Coronary artery (tissue), 2 donors: ENCODE measurements around the gene CFAP65.
A peak's percentile ranks its signal among the peaks of the same experiment; 100 is the strongest.

Experiments used
- DNase-seq: peaks from one replicate; pipeline ENCODE4 v3.0.0-alpha.2; 2017; ENCODE audit warnings: low spot score
- H3K27ac ChIP-seq, 2 donors: fragments of 200-600 bp; sonication (generic); one replicate each; pipeline ENCODE4 v1.5.1; 2016 to 2019
- H3K4me3 ChIP-seq: fragments of 200-600 bp; sonication (generic); 2 replicates; pipeline ENCODE4 v1.5.1; 2016; ENCODE audit warnings: mild to moderate bottlenecking, moderate library complexity
- TF ChIP-seq, protein P1 (sequence below): fragments of 200-600 bp; sonication (generic); IDR thresholded peaks from one replicate; pipeline ENCODE4 v1.5.1; 2019; ENCODE audit warnings: antibody characterized with exemption

Gene CFAP65

DNA sequence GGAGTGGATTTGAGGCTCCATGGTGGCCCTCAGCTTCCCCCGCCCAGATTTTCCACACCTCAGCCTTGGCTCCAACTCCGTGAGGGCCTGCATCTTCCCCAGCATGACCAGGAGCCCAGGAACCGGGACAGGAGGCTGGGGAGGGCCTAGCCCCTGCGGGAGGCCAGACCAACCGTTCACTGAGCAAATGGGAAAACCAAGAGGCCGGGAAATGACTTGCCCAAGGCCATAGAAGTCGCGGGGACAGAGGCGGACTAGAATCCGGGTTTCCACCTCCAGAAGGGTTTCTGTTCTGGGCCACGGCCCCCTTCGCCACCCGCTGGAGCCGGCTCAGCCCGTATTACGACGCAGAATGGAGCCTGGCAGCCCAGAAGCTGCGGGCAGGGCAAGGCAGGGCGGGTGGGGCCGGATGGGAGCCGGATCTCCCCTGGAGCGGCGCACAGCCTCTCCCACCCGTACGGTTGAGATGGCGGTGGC lies 40.2 kb downstream of the CFAP65 start:
- no peak for DNase-seq
- Histone ChIP-seq H3K27ac (no peak overlapping the region), H3K4me3 (peak overlapping the region; percentile 57)
- TF ChIP-seq, protein P1, sequence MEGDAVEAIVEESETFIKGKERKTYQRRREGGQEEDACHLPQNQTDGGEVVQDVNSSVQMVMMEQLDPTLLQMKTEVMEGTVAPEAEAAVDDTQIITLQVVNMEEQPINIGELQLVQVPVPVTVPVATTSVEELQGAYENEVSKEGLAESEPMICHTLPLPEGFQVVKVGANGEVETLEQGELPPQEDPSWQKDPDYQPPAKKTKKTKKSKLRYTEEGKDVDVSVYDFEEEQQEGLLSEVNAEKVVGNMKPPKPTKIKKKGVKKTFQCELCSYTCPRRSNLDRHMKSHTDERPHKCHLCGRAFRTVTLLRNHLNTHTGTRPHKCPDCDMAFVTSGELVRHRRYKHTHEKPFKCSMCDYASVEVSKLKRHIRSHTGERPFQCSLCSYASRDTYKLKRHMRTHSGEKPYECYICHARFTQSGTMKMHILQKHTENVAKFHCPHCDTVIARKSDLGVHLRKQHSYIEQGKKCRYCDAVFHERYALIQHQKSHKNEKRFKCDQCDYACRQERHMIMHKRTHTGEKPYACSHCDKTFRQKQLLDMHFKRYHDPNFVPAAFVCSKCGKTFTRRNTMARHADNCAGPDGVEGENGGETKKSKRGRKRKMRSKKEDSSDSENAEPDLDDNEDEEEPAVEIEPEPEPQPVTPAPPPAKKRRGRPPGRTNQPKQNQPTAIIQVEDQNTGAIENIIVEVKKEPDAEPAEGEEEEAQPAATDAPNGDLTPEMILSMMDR, result no peak

DNA sequence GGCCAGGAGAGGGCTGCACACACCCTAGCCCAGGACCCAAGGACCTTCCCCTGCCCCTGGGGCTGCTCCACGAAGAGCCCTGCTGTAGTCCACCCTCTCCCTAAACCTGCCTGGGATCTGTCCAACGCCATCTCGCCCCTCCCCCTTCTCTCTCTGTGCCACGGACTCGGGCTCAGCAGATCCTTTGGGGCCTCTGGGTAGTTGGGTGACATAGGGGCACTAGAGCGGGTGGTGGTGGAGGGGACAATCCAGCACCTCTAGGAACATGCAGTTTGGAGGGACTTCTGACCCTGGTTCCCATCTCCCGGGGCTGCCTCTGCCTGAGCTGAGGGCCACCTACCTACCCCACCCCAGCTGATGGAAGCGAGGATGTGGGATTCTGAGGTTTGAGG lies 40.8 kb downstream of the CFAP65 start:
- Histone ChIP-seq H3K27ac (no peak overlapping the region), H3K4me3 (no peak overlapping the region)
- no peak for DNase-seq
- TF ChIP-seq, protein P1, result no peak

DNA sequence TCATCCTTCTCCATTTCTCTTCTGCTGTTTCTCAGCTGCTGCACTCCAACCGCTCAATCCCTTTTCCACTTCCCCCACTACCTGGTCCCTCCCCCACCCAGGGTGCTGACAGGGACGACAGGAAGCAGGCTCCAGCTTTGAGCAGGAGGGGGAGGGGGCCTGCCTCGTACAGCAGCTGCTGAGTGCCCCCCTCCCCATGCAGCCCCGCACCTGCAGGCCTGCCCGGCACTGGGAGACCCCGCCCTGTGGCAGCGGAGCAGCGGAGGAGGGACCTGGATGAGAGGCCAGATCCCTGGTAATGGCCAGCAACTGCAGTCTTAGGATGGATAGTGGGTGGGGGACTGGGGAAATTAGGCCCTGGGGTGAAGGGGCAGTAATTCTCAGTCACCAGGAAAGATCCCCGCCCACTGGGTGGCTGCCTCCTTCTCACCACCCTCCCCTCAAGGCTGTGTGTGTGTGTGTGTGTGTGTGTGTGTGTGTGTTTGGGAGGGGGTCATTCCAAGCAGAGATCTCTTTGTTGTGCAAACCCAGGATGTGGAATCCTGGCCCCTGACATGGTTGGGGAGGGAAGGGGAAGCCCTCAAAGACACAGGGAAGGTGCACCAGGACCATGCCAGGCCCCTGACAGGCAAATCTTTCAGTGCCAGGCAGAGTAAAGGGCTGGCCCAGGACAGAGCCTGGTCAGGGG lies 41.3 kb downstream of the CFAP65 start:
- TF ChIP-seq, protein P1, result no peak
- no peak for DNase-seq
- Histone ChIP-seq H3K4me3 (no peak overlapping the region), H3K27ac (no peak overlapping the region)

DNA sequence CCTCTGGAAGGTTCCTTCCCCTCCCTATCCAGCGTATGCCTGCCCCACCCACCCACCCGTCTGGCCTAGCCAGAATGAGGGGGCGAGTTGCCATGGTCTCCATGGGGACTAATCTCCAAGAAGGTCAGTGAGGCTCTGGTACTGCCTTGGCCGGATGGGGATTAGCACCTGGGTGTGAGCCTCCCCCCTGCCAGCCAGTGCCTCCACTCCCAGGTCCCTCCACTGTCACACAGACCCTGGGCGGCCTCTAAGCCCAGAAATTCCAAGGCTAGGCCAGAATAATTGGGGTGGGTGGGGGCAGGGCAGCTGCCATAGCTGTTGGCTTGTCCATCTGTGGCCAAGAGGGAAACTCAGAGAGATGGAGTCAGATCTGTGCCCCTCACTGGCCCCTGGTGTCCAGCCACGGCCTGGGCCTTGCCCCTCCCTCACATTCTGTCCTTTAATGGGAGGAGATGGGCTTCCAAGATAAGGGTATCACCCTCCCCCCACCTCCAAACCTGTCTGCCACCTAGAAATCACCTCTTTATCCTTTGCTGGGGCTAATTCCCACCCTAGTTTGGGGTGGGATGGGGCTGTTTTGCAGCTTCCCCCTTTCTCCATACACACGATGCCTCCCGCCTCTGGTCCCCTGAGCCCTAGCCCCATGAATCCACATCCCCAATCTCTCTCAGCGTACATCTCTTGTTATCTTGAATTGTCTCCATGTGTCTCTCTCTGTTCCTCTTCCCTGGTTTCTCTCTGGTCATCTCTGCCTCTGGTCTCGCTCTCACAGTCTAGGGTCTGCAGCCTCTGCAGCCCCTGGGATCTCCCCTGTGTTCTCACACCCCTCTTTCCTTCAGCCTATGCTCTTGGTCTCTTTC lies 42.1 kb downstream of the CFAP65 start:
- no peak for DNase-seq
- Histone ChIP-seq H3K4me3 (no peak overlapping the region), H3K27ac (no peak overlapping the region)
- TF ChIP-seq, protein P1, result no peak

DNA sequence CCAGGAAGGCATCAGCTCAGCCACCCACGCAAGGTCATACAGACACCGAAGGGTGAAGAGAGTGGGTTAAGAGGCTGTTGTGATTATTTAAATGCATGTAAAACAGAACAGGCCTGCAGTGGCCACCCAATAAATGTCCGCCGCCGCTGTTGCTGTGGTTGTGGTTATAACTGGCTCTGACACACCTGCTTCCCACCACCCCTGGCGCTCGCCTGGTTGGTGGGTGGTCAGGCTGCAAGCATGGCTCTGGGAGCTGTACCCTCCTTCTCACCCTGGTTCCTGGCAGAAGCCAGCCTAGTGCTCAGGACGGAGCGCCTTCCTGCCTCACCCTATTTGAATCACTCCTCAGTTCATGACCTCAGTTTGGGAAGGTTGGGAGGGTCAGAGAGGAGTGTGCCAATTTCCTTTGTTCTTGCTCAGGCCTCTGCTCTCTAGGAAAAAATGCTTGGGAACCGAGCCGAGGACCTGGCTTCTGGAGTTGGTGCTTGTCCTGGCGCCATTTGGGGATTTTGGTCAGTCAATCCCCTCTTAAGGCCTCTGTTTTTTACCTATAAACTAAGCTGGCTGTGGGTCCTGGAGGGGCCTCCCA lies 42.8 kb downstream of the CFAP65 start:
- Histone ChIP-seq H3K27ac (no peak overlapping the region), H3K4me3 (no peak overlapping the region)
- DNase-seq, result no peak
- TF ChIP-seq, protein P1, result no peak

DNA sequence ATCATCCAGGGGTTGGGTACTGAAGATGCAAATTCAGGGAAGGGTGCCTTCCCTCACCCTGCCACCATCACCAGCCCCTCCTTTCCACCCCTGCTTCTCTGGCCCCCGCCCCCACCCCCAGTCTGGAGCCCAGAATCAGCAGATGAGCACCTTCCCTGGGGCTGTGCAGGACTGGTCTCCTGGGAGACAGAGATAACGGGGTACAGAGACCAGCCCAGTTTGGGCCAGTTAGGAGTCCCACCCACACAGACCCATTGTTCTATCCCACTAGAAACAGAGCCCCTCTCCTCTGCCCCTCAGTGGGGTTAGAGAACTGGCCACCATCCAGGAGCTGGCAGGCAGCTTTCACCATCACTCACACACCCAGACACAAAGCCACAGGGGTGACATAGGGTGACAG lies 43.6 kb downstream of the CFAP65 start:
- TF ChIP-seq, protein P1, result no peak
- Histone ChIP-seq H3K4me3 (no peak overlapping the region), H3K27ac (no peak overlapping the region)
- DNase-seq, result no peak
